Activated naive CD4-positive, alpha-beta T cell treated with anti-CD3 and anti-CD28 coated beads for 36 hours (primary cell): ENCODE data around the gene BORCS5. TPM values are rescaled to one million over a fixed set of nuclear protein-coding genes. Genes with fewer than 3 reads are reported as not detected.
A peak's percentile ranks its signal among the peaks of the same experiment; 100 is the strongest.

Source experiments
- CTCF ChIA-PET: fragments of 350-600 bp; sonication (Branson Sonifier 250); formaldehyde crosslinking; loops from one replicate; lab custom pipeline; 2021; ENCODE audit warnings: antibody characterized with exemption; lab: Charles Lee
- DNase-seq: peaks from one replicate; pipeline ENCODE4 v3.0.0-alpha.2; 2020
- H3K27ac Mint-ChIP-seq: one replicate; pipeline ENCODE4 v1.8.0; 2021; ENCODE audit warnings: mild to moderate bottlenecking, mixed read lengths
- H3K27me3 Mint-ChIP-seq: one replicate; pipeline ENCODE4 v1.8.0; 2021; ENCODE audit warnings: low read depth, mixed read lengths
- H3K36me3 Mint-ChIP-seq: one replicate; pipeline ENCODE4 v1.8.0; 2021; ENCODE audit warnings: low read depth, mixed read lengths
- H3K4me1 Mint-ChIP-seq: one replicate; pipeline ENCODE4 v1.8.0; 2021; ENCODE audit warnings: low read depth, mixed read lengths
- H3K4me3 Mint-ChIP-seq: one replicate; pipeline ENCODE4 v1.8.0; 2021; ENCODE audit warnings: mild to moderate bottlenecking, moderate library complexity, mixed read lengths
- H3K9me3 Mint-ChIP-seq: one replicate; pipeline ENCODE4 v1.8.0; 2021; ENCODE audit warnings: mixed read lengths
- intact Hi-C: fragments of 100-400 bp; cut with micrococcal nuclease; formaldehyde crosslinking; loops from one replicate; pipeline ENCODE4 v1.15.1; 2023
- total RNA-seq, 2 experiments: library from RNA; stranded (reverse); gene quantifications; one replicate each; pipeline ENCODE4 v1.2.3, GENCODE V29; 2021

Gene BORCS5
- total RNA-seq, 2 experiments from 2014 or later, result 31.2 to 35.6 TPM

DNA sequence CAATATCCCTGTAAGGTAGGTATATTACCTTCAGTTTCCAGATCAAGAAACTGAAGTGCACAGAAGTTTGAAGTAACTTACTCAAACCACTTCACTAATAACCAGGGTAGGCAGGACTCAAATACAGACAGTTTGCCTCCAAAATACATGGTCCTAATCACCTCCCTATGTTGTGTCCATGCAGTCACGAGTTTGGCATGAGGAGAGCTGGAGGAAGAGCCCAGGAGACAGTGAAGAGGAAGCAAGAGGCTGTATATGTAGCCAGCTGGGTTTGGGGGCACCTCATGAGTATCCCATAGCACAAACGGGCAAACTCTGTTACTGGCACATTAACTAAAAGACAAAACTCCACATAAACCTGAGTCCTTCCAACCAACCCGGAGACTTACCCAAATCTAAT is 126.6 kb downstream of the BORCS5 start:
- no peak for DNase-seq
- intact Hi-C loops, result loop anchor here (2.0 to 5.0 kb wide), 3 partner anchors 107 to 234 kb away; partner anchors contain the start of gene CDKN1B
- H3K36me3 Mint-ChIP-seq, result peaks cover 40% of the 10 kb centered on the region

DNA sequence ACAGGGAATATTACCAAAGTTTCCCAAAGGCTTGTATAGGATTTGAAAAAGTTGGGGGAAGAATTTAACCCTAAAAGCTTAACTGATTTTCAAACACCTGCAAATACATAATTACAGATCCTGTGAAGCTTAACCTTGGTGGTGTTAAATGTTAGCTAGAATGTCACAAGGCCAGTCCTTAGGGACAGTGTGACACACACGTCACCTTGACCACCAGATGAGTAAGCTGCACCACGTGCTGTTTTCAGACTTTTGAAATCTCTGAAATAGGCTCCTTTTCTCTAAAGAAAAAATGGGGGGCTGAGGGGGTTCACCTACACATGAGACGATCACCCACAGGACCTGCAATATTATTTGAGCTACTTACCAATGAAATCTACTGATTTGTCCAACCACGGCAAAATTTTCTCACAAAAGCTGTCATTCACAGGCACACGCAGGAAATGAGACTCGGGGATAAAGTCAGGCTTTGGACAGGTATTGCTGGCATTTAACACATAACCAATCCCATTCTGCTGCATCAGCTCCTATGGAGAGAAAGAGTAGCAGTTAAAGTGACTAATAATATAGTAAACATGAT is 129.9 kb downstream of the BORCS5 start:
- DNase-seq, result no peak
- Mint-ChIP-seq H3K4me1 (peaks cover 39% of the 10 kb centered on the region), H3K9me3 (no peaks in the 10 kb centered on the region), H3K27ac (peak overlapping the region; percentile 48), H3K36me3 (peaks cover 20% of the 10 kb centered on the region), H3K27me3 (no peaks in the 10 kb centered on the region), H3K4me3 (no peak overlapping the region)
- intact Hi-C loops, result no loop called here
- CTCF ChIA-PET, result interaction anchor here (0.8 to 1.0 kb wide), 2 partner anchors 110 to 229 kb away, joined by 3 read pairs; no protein-coding TSS in a partner anchor

More for the DNA sequence above, 126.6 kb downstream of the BORCS5 start:
- CTCF ChIA-PET, result interaction anchor here (1.0 kb wide), 1 partner anchor 20 kb away, joined by 4 read pairs; no protein-coding TSS in a partner anchor
- peak overlapping the region; percentile 86 for H3K27ac Mint-ChIP-seq
- no peaks in the 10 kb centered on the region for H3K9me3 Mint-ChIP-seq
- peaks cover 68% of the 10 kb centered on the region for H3K4me1 Mint-ChIP-seq
- no peaks in the 10 kb centered on the region for H3K27me3 Mint-ChIP-seq
- H3K4me3 Mint-ChIP-seq, result peak overlapping the region; percentile 49

- intact Hi-C loops, result no loop called here
- Mint-ChIP-seq H3K4me3 (no peak overlapping the region), H3K27me3 (no peaks in the 10 kb centered on the region), H3K27ac (peak overlapping the region; percentile 20), H3K36me3 (peaks cover 18% of the 10 kb centered on the region), H3K4me1 (peaks cover 33% of the 10 kb centered on the region), H3K9me3 (no peaks in the 10 kb centered on the region)
- no peak for DNase-seq
- CTCF ChIA-PET, result interaction anchor here (0.8 to 1.0 kb wide), 3 partner anchors 25 to 228 kb away, joined by 3 read pairs; no protein-coding TSS in a partner anchor
Measured at GRCh38 chr12:12487490-12487889, 130.6 kb downstream of the BORCS5 start.

GRCh38 chr12:12488296-12488695 is 131.4 kb downstream of the BORCS5 start:
- peaks cover 14% of the 10 kb centered on the region for H3K36me3 Mint-ChIP-seq
- intact Hi-C loops, result no loop called here
- no peak for DNase-seq
- H3K27me3 Mint-ChIP-seq, result no peaks in the 10 kb centered on the region
- no peak overlapping the region for H3K27ac Mint-ChIP-seq
- no peaks in the 10 kb centered on the region for H3K9me3 Mint-ChIP-seq
- no peak overlapping the region for H3K4me3 Mint-ChIP-seq
- CTCF ChIA-PET, result interaction anchor here (1.0 kb wide), 1 partner anchor 26 kb away, joined by 3 read pairs; no protein-coding TSS in a partner anchor
- peaks cover 26% of the 10 kb centered on the region for H3K4me1 Mint-ChIP-seq

DNA sequence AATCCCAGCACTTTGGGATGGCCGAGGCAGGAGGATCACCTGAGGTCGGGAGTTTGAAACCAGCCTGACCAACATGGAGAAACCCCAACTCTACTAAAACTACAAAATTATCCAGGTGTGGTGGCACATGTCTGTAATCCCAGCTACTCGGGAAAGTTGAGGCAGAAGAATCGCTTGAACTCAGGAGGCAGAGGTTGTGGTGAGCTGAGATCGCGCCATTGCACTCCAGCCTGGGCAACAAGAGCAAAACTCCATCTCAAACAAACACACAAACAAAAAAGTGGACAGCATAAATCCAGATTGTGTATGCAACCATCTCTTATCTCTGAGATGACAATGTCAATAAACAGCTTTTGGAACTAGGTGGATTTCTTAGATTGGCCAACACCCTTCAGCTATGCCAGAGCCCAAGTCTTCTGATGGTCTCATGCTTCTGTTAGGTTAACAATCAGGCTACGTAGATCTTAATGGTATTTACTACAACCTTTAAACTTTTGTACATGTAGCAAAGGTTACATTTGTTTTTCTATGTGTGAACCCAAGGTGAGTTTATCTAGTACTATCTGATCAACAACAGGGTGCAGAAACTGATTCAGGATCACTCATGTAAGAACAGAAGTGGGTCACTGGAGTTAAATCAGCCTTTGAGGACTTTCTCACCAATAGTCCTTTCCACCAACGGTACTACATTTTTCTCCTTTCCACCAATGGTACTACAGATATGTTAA is 132.1 kb downstream of the BORCS5 start:
- no peak overlapping the region for H3K27ac Mint-ChIP-seq
- CTCF ChIA-PET, result no interaction called here
- no peak for DNase-seq
- H3K4me1 Mint-ChIP-seq, result peaks cover 21% of the 10 kb centered on the region
- intact Hi-C loops, result no loop called here
- H3K27me3 Mint-ChIP-seq, result no peaks in the 10 kb centered on the region
- no peaks in the 10 kb centered on the region for H3K9me3 Mint-ChIP-seq
- peaks cover 9% of the 10 kb centered on the region for H3K36me3 Mint-ChIP-seq
- no peak overlapping the region for H3K4me3 Mint-ChIP-seq

GRCh38 chr12:12491606-12492005 is 134.7 kb downstream of the BORCS5 start:
- no peaks in the 10 kb centered on the region for H3K27me3 Mint-ChIP-seq
- CTCF ChIA-PET, result interaction anchor here (0.7 kb wide), 1 partner anchor 1321 kb away, joined by 3 read pairs; the partner anchor contains the start of gene SMIM10L1
- intact Hi-C loops, result no loop called here
- peaks cover 3% of the 10 kb centered on the region for H3K36me3 Mint-ChIP-seq
- no peak overlapping the region for H3K4me3 Mint-ChIP-seq
- no peak for DNase-seq
- no peaks in the 10 kb centered on the region for H3K9me3 Mint-ChIP-seq
- peaks cover 19% of the 10 kb centered on the region for H3K4me1 Mint-ChIP-seq
- H3K27ac Mint-ChIP-seq, result no peak overlapping the region

DNA sequence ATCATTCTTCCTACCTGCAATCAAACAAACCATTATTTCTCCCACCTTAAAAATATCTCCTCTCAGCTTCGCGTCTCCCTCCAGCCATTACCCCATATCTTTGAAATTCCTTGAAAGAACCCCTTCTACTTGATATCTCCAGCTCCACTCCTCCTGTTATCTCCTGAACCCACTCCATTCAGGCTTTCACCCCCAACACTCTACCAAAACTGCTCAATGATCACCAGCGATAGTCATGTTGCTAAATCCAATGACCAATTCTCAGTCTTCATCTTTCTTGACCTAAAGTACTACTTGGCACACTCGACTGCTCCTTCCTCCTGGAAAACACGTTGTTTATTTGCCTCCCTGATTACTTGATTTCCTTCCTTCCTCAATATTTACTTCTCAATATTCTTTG is 135.7 kb downstream of the BORCS5 start:
- CTCF ChIA-PET, result no interaction called here
- H3K9me3 Mint-ChIP-seq, result no peaks in the 10 kb centered on the region
- H3K27ac Mint-ChIP-seq, result no peak overlapping the region
- H3K36me3 Mint-ChIP-seq, result peaks cover 5% of the 10 kb centered on the region
- peaks cover 16% of the 10 kb centered on the region for H3K4me1 Mint-ChIP-seq
- intact Hi-C loops, result no loop called here
- H3K27me3 Mint-ChIP-seq, result no peaks in the 10 kb centered on the region
- no peak overlapping the region for H3K4me3 Mint-ChIP-seq
- DNase-seq, result no peak

DNA sequence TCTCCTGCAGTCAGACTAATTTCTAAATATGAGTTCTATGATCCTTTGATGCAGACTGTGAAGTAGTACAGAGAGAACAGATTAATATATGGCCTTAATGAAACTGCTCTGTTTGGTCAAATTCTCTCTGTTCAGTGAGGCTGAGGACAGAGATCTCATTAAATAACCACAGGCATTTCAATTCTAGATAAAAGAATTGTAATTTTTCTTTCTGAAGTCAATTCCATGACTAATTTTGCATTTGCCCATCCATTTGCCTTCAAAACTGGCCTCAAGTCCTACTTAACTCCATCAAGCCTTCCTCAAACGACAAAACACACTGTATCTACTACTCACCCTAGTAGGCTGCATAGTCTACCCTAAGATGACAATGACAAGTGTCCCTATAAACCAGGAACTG is 138.7 kb downstream of the BORCS5 start:
- CTCF ChIA-PET, result interaction anchor here (0.6 kb wide), 1 partner anchor 171 kb away, joined by 3 read pairs; no protein-coding TSS in a partner anchor
- intact Hi-C loops, result no loop called here
- Mint-ChIP-seq H3K9me3 (no peaks in the 10 kb centered on the region), H3K36me3 (peaks cover 6% of the 10 kb centered on the region), H3K4me3 (no peak overlapping the region), H3K27me3 (no peaks in the 10 kb centered on the region), H3K27ac (no peak overlapping the region), H3K4me1 (peaks cover 10% of the 10 kb centered on the region)
- DNase-seq, result no peak

- Mint-ChIP-seq H3K4me3 (no peak overlapping the region), H3K4me1 (peaks cover 32% of the 10 kb centered on the region), H3K27me3 (no peaks in the 10 kb centered on the region), H3K9me3 (no peaks in the 10 kb centered on the region), H3K36me3 (peaks cover 9% of the 10 kb centered on the region), H3K27ac (no peak overlapping the region)
- CTCF ChIA-PET, result no interaction called here
- intact Hi-C loops, result no loop called here
- DNase-seq, result no peak
Measured at GRCh38 chr12:12498210-12498609, 141.3 kb downstream of the BORCS5 start.

DNA sequence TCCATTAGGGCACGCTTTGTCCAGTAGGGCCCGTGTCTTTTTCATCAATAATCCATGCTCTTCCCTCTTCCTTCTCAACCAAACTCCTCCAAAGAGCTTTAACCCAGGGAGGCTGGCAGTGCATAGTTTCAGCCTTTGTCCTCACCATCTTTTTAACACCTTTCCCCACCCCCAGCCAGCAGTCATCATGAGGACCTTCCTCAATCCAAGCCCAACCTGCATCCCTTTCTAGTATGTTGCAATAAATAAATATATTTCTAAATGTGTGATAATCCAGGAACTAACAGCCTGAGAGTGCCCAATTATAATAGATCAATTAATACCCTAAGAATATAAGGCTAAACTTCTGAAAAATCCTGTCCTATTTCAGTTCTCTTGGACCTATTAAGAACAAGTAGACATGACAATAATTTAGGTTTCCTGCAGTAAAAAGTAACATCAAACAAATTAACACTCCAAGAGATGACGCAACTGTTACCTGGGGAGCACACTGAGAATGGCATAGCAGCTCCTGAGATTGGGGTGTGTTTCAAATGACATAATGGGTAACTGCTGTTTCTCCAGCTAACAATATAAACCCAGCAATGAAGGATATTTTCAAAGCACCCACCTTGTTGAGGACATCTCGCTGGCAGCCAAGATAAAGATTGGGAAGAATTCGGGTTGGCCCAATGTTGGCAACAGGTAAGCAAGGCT is 143.2 kb downstream of the BORCS5 start:
- no peak for DNase-seq
- Mint-ChIP-seq H3K27ac (no peak overlapping the region), H3K9me3 (no peaks in the 10 kb centered on the region), H3K4me3 (no peak overlapping the region), H3K4me1 (peaks cover 48% of the 10 kb centered on the region), H3K36me3 (peaks cover 9% of the 10 kb centered on the region), H3K27me3 (no peaks in the 10 kb centered on the region)
- CTCF ChIA-PET, result interaction anchor here (1.1 kb wide), 1 partner anchor 63 kb away, joined by 3 read pairs; no protein-coding TSS in a partner anchor
- intact Hi-C loops, result no loop called here

GRCh38 chr12:12501121-12501520 is 144.2 kb downstream of the BORCS5 start:
- CTCF ChIA-PET, result no interaction called here
- Mint-ChIP-seq H3K4me1 (peaks cover 55% of the 10 kb centered on the region), H3K9me3 (no peaks in the 10 kb centered on the region), H3K27me3 (no peaks in the 10 kb centered on the region), H3K27ac (peak overlapping the region; percentile 51), H3K4me3 (no peak overlapping the region), H3K36me3 (peaks cover 9% of the 10 kb centered on the region)
- DNase-seq, result no peak
- intact Hi-C loops, result loop anchor here (1.0 kb wide), 1 partner anchor 8 kb away; no protein-coding TSS in a partner anchor
